Measurements from ENCODE around the gene BEND7.

The BEND7 gene

GRCh38 chr10:13505052-13505680 lies 23.6 kb downstream of the BEND7 start:
- no peak overlapping the region for H3K9ac ChIP-seq (ENCODE audit: low read depth, low read length)
- H3K9me3 ChIP-seq (ENCODE audit: control insufficient read depth, insufficient read depth, low read length), result no peaks in the 10 kb centered on the region
- no peaks in the 10 kb centered on the region for H3K4me1 ChIP-seq (ENCODE audit: insufficient read depth, low read length)
- H3K36me3 ChIP-seq (ENCODE audit: insufficient read depth, low read length), result no peaks in the 10 kb centered on the region

- Histone ChIP-seq H3K4me1 (ENCODE audit: insufficient read depth, low read length) (no peaks in the 10 kb centered on the region), H3K9ac (ENCODE audit: low read depth, low read length) (no peak overlapping the region), H3K36me3 (ENCODE audit: insufficient read depth, low read length) (no peaks in the 10 kb centered on the region), H3K9me3 (ENCODE audit: control insufficient read depth, insufficient read depth, low read length) (no peaks in the 10 kb centered on the region)
Observed at GRCh38 chr10:13503745-13504463, 24.9 kb downstream of the BEND7 start.

GRCh38 chr10:13502380-13502779 lies 26.4 kb downstream of the BEND7 start:
- Histone ChIP-seq H3K36me3 (ENCODE audit: insufficient read depth, low read length) (no peaks in the 10 kb centered on the region), H3K9ac (ENCODE audit: low read depth, low read length) (no peak overlapping the region), H3K9me3 (ENCODE audit: control insufficient read depth, insufficient read depth, low read length) (no peaks in the 10 kb centered on the region), H3K4me1 (ENCODE audit: insufficient read depth, low read length) (no peaks in the 10 kb centered on the region)

GRCh38 chr10:13500201-13500600 lies 28.6 kb downstream of the BEND7 start:
- Histone ChIP-seq H3K36me3 (ENCODE audit: insufficient read depth, low read length) (no peaks in the 10 kb centered on the region), H3K4me1 (ENCODE audit: insufficient read depth, low read length) (peaks cover 7% of the 10 kb centered on the region), H3K9me3 (ENCODE audit: control insufficient read depth, insufficient read depth, low read length) (no peaks in the 10 kb centered on the region), H3K9ac (ENCODE audit: low read depth, low read length) (no peak overlapping the region)

GRCh38 chr10:13499150-13499549 lies 29.7 kb downstream of the BEND7 start:
- Histone ChIP-seq H3K4me1 (ENCODE audit: insufficient read depth, low read length) (peaks cover 7% of the 10 kb centered on the region), H3K36me3 (ENCODE audit: insufficient read depth, low read length) (no peaks in the 10 kb centered on the region), H3K9ac (ENCODE audit: low read depth, low read length) (no peak overlapping the region), H3K9me3 (ENCODE audit: control insufficient read depth, insufficient read depth, low read length) (no peaks in the 10 kb centered on the region)

- Histone ChIP-seq H3K4me1 (ENCODE audit: insufficient read depth, low read length) (peaks cover 7% of the 10 kb centered on the region), H3K36me3 (ENCODE audit: insufficient read depth, low read length) (no peaks in the 10 kb centered on the region), H3K9me3 (ENCODE audit: control insufficient read depth, insufficient read depth, low read length) (no peaks in the 10 kb centered on the region), H3K9ac (ENCODE audit: low read depth, low read length) (no peak overlapping the region)
Observed at GRCh38 chr10:13496931-13497330, 31.9 kb downstream of the BEND7 start.

- H3K36me3 ChIP-seq (ENCODE audit: insufficient read depth, low read length), result no peaks in the 10 kb centered on the region
- H3K9me3 ChIP-seq (ENCODE audit: control insufficient read depth, insufficient read depth, low read length), result no peaks in the 10 kb centered on the region
- H3K4me1 ChIP-seq (ENCODE audit: insufficient read depth, low read length), result peaks cover 7% of the 10 kb centered on the region
- no peak overlapping the region for H3K9ac ChIP-seq (ENCODE audit: low read depth, low read length)
Observed at GRCh38 chr10:13496164-13496563, 32.6 kb downstream of the BEND7 start.

- H3K9me3 ChIP-seq (ENCODE audit: control insufficient read depth, insufficient read depth, low read length), result no peaks in the 10 kb centered on the region
- no peak overlapping the region for H3K9ac ChIP-seq (ENCODE audit: low read depth, low read length)
- peaks cover 7% of the 10 kb centered on the region for H3K4me1 ChIP-seq (ENCODE audit: insufficient read depth, low read length)
Observed at GRCh38 chr10:13492493-13493180, 36.2 kb downstream of the BEND7 start.

GRCh38 chr10:13491747-13492360 lies 37.0 kb downstream of the BEND7 start:
- Histone ChIP-seq H3K36me3 (ENCODE audit: insufficient read depth, low read length) (no peaks in the 10 kb centered on the region), H3K9me3 (ENCODE audit: control insufficient read depth, insufficient read depth, low read length) (no peaks in the 10 kb centered on the region), H3K4me1 (ENCODE audit: insufficient read depth, low read length) (peaks cover 7% of the 10 kb centered on the region), H3K9ac (ENCODE audit: low read depth, low read length) (no peak overlapping the region)

More at GRCh38 chr10:13492493-13493180, 36.2 kb downstream of the BEND7 start:
- H3K36me3 ChIP-seq (ENCODE audit: insufficient read depth, low read length), result no peaks in the 10 kb centered on the region

- Histone ChIP-seq H3K36me3 (ENCODE audit: insufficient read depth, low read length) (no peaks in the 10 kb centered on the region), H3K9me3 (ENCODE audit: control insufficient read depth, insufficient read depth, low read length) (no peaks in the 10 kb centered on the region), H3K9ac (ENCODE audit: low read depth, low read length) (no peak overlapping the region), H3K4me1 (ENCODE audit: insufficient read depth, low read length) (no peaks in the 10 kb centered on the region)
Observed at GRCh38 chr10:13490503-13490902, 38.3 kb downstream of the BEND7 start.

- H3K4me1 ChIP-seq (ENCODE audit: insufficient read depth, low read length), result no peaks in the 10 kb centered on the region
- no peaks in the 10 kb centered on the region for H3K36me3 ChIP-seq (ENCODE audit: insufficient read depth, low read length)
- no peaks in the 10 kb centered on the region for H3K9me3 ChIP-seq (ENCODE audit: control insufficient read depth, insufficient read depth, low read length)
- no peak overlapping the region for H3K9ac ChIP-seq (ENCODE audit: low read depth, low read length)
Observed at GRCh38 chr10:13489035-13489599, 39.7 kb downstream of the BEND7 start.

GRCh38 chr10:13485623-13486022 lies 43.2 kb downstream of the BEND7 start:
- Histone ChIP-seq H3K9me3 (ENCODE audit: control insufficient read depth, insufficient read depth, low read length) (no peaks in the 10 kb centered on the region), H3K4me1 (ENCODE audit: insufficient read depth, low read length) (no peaks in the 10 kb centered on the region), H3K9ac (ENCODE audit: low read depth, low read length) (no peak overlapping the region), H3K36me3 (ENCODE audit: insufficient read depth, low read length) (no peaks in the 10 kb centered on the region)

- H3K9ac ChIP-seq (ENCODE audit: low read depth, low read length), result no peak overlapping the region
- no peaks in the 10 kb centered on the region for H3K9me3 ChIP-seq (ENCODE audit: control insufficient read depth, insufficient read depth, low read length)
- H3K4me1 ChIP-seq (ENCODE audit: insufficient read depth, low read length), result no peaks in the 10 kb centered on the region
- H3K36me3 ChIP-seq (ENCODE audit: insufficient read depth, low read length), result no peaks in the 10 kb centered on the region
Observed at GRCh38 chr10:13483951-13484350, 44.9 kb downstream of the BEND7 start.

GRCh38 chr10:13483073-13483472 lies 45.7 kb downstream of the BEND7 start:
- no peaks in the 10 kb centered on the region for H3K36me3 ChIP-seq (ENCODE audit: insufficient read depth, low read length)
- H3K9me3 ChIP-seq (ENCODE audit: control insufficient read depth, insufficient read depth, low read length), result no peaks in the 10 kb centered on the region
- no peaks in the 10 kb centered on the region for H3K4me1 ChIP-seq (ENCODE audit: insufficient read depth, low read length)
- no peak overlapping the region for H3K9ac ChIP-seq (ENCODE audit: low read depth, low read length)

Measured in ES-I3 (cell line).